SW 1271 (cell line): ENCODE results near the gene ZNF43.
"Not testable (repeated sequence)": the region's sequence is repeated elsewhere in the genome, so short reads cannot be mapped to it uniquely, and the experiment has no call there.

Source experiments
- DNase-seq, 2 experiments: peaks; one replicate each; lab custom pipeline; 2025; lab: John Stamatoyannopoulos, UW

The ZNF43 gene

GRCh38 chr19:21808400-21809000 lies 27.5 kb downstream of the ZNF43 start:
- not testable (repeated sequence) for DNase-seq

DNA sequence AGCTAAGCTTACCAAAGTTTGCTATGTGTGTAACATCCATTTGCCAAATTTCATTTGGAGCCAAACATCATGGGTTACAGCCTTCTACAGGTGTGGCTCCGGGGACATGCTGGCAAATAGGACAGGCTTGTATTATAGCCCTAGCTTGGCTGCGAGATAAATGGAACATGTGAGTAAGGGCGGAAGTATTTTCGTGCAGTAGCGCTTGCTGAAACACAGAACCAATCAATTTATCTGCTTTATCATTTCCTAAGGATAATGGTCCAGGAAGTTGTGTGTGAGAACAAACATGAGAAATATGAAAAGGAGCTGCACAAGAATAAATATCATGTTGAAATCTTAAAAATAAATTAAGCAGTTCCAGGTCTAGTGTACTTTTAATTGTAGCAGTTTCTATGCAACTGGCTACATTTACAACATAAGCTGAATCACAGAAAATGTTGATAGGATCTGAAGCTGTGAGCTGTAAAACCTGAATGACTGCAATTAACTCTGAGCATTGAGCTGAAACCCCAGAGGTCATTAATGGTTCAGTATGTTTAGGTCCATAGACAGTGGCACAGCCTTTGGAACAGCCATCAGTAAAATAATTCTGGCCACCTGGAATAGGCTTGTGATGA lies 46.4 kb downstream of the ZNF43 start:
- no peak for DNase-seq

DNA sequence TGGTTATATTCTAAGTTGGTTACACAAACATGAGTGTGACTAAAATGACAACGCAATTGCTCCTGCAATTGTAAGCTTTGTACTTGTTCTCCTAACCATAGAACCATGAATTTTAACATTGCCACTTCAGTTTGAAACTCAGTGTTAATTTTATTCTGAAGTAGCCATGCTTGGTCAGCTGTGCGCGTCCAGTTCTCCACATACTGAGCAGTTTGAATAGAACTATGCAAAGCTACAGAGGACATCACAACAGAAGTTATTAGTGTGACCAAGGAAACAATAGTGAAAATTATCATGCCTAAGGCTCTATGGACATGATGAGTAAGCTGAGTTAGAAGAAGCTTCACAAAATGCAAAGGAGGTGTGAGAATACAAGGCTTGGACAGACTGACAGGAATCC lies 49.0 kb downstream of the ZNF43 start:
- DNase-seq = no peak

GRCh38 chr19:21775792-21776191 lies 60.2 kb downstream of the ZNF43 start:
- DNase-seq = not testable (repeated sequence)

DNA sequence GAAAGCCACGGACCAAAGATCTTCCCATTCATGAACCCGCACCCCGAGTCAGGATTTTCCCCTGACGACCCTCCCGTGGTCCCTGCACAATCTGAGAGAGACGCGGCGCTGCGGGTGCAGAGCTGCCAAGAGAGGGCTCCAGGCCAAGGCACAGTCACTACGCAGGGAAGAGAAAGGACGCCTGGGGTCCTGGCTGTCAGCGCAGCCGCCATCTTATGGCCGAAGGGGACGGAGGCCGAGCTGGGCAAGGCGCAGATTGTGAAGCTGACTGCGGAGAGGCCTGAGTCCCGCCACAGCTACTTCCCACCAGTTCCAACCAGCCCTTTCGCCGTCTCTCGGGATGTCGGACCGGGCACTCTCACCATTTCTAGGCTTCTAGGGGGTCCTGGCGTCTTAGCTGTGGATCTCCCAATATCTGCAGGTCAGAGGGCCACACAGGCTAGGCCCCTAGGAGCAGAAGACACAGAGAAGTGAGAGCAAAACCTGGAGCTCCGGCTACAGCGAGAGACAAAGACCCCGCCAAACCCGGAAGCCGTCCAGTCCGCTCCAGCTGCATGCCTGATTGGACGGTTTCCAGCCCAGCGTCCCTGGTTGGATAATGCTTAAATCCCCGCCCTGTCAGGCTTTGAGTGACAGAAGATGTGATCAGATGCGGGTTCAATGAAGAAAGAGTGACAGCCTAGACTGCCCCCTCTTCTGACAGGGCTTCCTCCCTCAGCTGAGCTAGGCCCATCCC lies 68.7 kb downstream of the ZNF43 start, which contains the start of gene ZNF100:
Gene ZNF100 (minus strand): TSS at position 515 of the 736 bp plus-strand sequence. CDS start 150 bp downstream, at position 365.
- DNase-seq = peak; percentile 74 to 86

- not testable (repeated sequence) for DNase-seq
Observed at GRCh38 chr19:21766705-21767064, 69.3 kb downstream of the ZNF43 start.

DNA sequence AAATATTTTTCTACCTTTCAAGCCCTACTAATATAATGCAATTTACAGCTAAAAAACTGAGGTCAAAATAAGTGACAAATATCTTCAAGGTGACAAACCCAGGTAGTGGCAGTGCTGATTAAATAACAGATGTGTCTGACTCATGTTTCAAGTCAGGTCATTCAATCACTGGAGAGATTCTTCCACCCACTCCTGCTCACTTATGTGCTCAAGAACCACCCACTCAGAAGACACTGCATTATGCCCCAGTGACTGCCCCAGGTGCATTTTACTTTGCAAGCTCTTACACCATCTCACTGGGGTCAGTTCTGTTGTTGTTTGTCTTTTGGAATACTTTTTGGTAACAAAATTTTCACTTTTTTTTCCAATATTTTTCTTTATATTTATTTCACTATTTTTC lies 70.8 kb downstream of the ZNF43 start:
- DNase-seq = no peak

GRCh38 chr19:21761547-21761946 lies 74.4 kb downstream of the ZNF43 start:
- DNase-seq = not testable (repeated sequence)

- no peak for DNase-seq
Observed at GRCh38 chr19:21758296-21758695, 77.7 kb downstream of the ZNF43 start.

- not testable (repeated sequence) for DNase-seq
Observed at GRCh38 chr19:21755555-21755954, 80.4 kb downstream of the ZNF43 start.
